H1 (cell line): ENCODE results near the gene TEN1. TPM values are rescaled to one million over a fixed set of nuclear protein-coding genes. Genes with fewer than 3 reads are reported as not detected.

Experiments used
- CTCF ChIA-PET: fragments of 300-600 bp; sonication (Branson Sonifier 250); formaldehyde crosslinking; loops from one replicate; lab custom pipeline; 2021; ENCODE audit not compliant: partially characterized antibody; lab: Charles Lee
- POLR2A ChIA-PET: fragments of 300-600 bp; sonication (Branson Sonifier 250); formaldehyde crosslinking; loops from one replicate; lab custom pipeline; 2021; ENCODE audit warnings: inconsistent platforms; ENCODE audit not compliant: partially characterized antibody; lab: Charles Lee
- DNase-seq, 2 experiments: peaks; one replicate each; pipeline versions ENCODE4 v3.0.0 to v3.0.0-alpha.2; 2010 to 2022; ENCODE audit warnings: low spot score in 2 of 2, low read depth in 1 of 2, mixed read lengths in 1 of 2
- FAIRE-seq: peaks from 2 replicates; lab custom pipeline; 2011; peaks lifted over from hg19 to GRCh38; lab: Jason Lieb, UNC
- H2AFZ ChIP-seq: 2 replicates; pipeline ENCODE4 v1.8.1; 2012; ENCODE audit warnings: low read length, inconsistent platforms
- H2AK5ac ChIP-seq: 2 replicates; pipeline ENCODE4 v1.6.1; 2013; ENCODE audit warnings: low read depth, low read length
- H2BK120ac ChIP-seq: replicated peaks from 2 replicates; pipeline ENCODE3; 2013; ENCODE audit warnings: low read depth, low read length, inconsistent platforms
- H2BK12ac ChIP-seq: 2 replicates; pipeline ENCODE4 v1.6.1; 2013; ENCODE audit warnings: low read depth, low read length
- H2BK15ac ChIP-seq: 2 replicates; pipeline ENCODE4 v1.6.1; 2013; ENCODE audit warnings: low read length
- H2BK20ac ChIP-seq: 2 replicates; pipeline ENCODE4 v1.6.1; 2013; ENCODE audit warnings: low read length
- H2BK5ac ChIP-seq: 2 replicates; pipeline ENCODE4 v1.6.1; 2013; ENCODE audit warnings: low read depth, low read length
- H3K14ac ChIP-seq: 2 replicates; pipeline ENCODE4 v1.6.1; 2013; ENCODE audit warnings: inconsistent platforms; ENCODE audit not compliant: insufficient read length
- H3K18ac ChIP-seq: 2 replicates; pipeline ENCODE4 v1.6.1; 2013; ENCODE audit warnings: low read length; ENCODE audit errors: extremely low read depth
- H3K23ac ChIP-seq: 2 replicates; pipeline ENCODE4 v1.6.1; 2013; ENCODE audit warnings: inconsistent platforms; ENCODE audit not compliant: insufficient read length
- H3K23me2 ChIP-seq: 2 replicates; pipeline ENCODE4 v1.6.1; 2013; ENCODE audit warnings: low read depth, low read length
- H3K27ac ChIP-seq: 2 replicates; pipeline ENCODE4 v1.6.1; 2011; ENCODE audit warnings: low read depth, low read length, inconsistent platforms
- H3K27me3 ChIP-seq, 4 experiments: replicated peaks in 1 of 4; 1 replicate in 1 of 4; 2 replicates in 3 of 4; pipeline versions ENCODE4 v1.6.1 to v1.8.1; 2011 to 2013; ENCODE audit warnings: low read length in 3 of 4, mild to moderate bottlenecking in 3 of 4, inconsistent platforms in 2 of 4, mixed read lengths in 2 of 4, moderate library complexity in 1 of 4; ENCODE audit not compliant: control insufficient read depth in 3 of 4, insufficient read depth in 3 of 4; ENCODE audit errors: extremely low read depth in 1 of 4
- H3K36me3 ChIP-seq, 4 experiments: 2 replicates each; pipeline versions ENCODE4 v1.6.1 to v1.8.1; 2011 to 2013; ENCODE audit warnings: mild to moderate bottlenecking in 4 of 4, low read length in 3 of 4, moderate library complexity in 2 of 4, control low read depth in 1 of 4, inconsistent platforms in 1 of 4; ENCODE audit not compliant: insufficient read depth in 4 of 4, control insufficient read depth in 2 of 4
- H3K4ac ChIP-seq: replicated peaks from 2 replicates; pipeline ENCODE3; 2013; ENCODE audit warnings: low read length, low read depth, mixed read lengths, inconsistent platforms; ENCODE audit not compliant: insufficient read length
- H3K4me1 ChIP-seq, 4 experiments: replicated peaks in 1 of 4; 1 replicate in 1 of 4; 2 replicates in 3 of 4; pipeline versions ENCODE4 v1.6.1 to v1.8.1; 2011 to 2013; ENCODE audit warnings: low read length in 3 of 4, inconsistent platforms in 2 of 4, mixed read lengths in 1 of 4; ENCODE audit not compliant: insufficient read depth in 4 of 4, control insufficient read depth in 3 of 4
- H3K4me2 ChIP-seq, 2 experiments: 2 replicates each; pipeline versions ENCODE4 v1.6.1 to v1.8.1; 2011 to 2013; ENCODE audit warnings: low read depth in 2 of 2, low read length in 2 of 2, control low read depth in 1 of 2, inconsistent platforms in 1 of 2, mild to moderate bottlenecking in 1 of 2; ENCODE audit not compliant: insufficient read depth in 1 of 2
- H3K4me3 ChIP-seq, 4 experiments: fragments of 200-600, 300-600 bp in 1 of 4; sonication (generic), shearing (Covaris generic), sonication (Bioruptor Twin) in 1 of 4; 2 replicates each; pipeline versions ENCODE4 v1.5.1 to v1.8.1; 2011 to 2016; ENCODE audit warnings: low read length in 4 of 4, low read depth in 3 of 4, control low read depth in 2 of 4, inconsistent platforms in 2 of 4, mild to moderate bottlenecking in 2 of 4, mixed read lengths in 1 of 4, moderate library complexity in 1 of 4; ENCODE audit not compliant: insufficient read depth in 2 of 4; ENCODE audit errors: extremely low read depth in 1 of 4
- H3K56ac ChIP-seq: replicated peaks from 2 replicates; pipeline ENCODE3; 2013; ENCODE audit warnings: low read depth, mild to moderate bottlenecking, mixed read lengths, low read length, inconsistent platforms; ENCODE audit not compliant: insufficient read length
- H3K79me1 ChIP-seq: 2 replicates; pipeline ENCODE4 v1.6.1; 2013; ENCODE audit warnings: low read depth, low read length, control low read depth
- H3K79me2 ChIP-seq, 2 experiments: 2 replicates each; pipeline versions ENCODE4 v1.6.1 to v1.8.1; 2012 to 2013; ENCODE audit warnings: low read length in 2 of 2, mild to moderate bottlenecking in 2 of 2, inconsistent platforms in 1 of 2; ENCODE audit not compliant: insufficient read depth in 2 of 2, control insufficient read depth in 1 of 2
- H3K9ac ChIP-seq, 4 experiments: replicated peaks in 1 of 4; 1 replicate in 1 of 4; 2 replicates in 3 of 4; pipeline versions ENCODE4 v1.6.1 to v1.8.1; 2011 to 2013; ENCODE audit warnings: low read depth in 3 of 4, low read length in 3 of 4, control low read depth in 2 of 4, mild to moderate bottlenecking in 2 of 4, moderate library complexity in 2 of 4, inconsistent platforms in 1 of 4; ENCODE audit errors: extremely low read depth in 1 of 4
- H3K9me3 ChIP-seq, 2 experiments: 2 replicates each; pipeline versions ENCODE4 v1.6.1 to v1.8.1; 2012 to 2013; ENCODE audit warnings: mild to moderate bottlenecking in 2 of 2, moderate library complexity in 2 of 2, control low read depth in 1 of 2, inconsistent platforms in 1 of 2, low read depth in 1 of 2, low read length in 1 of 2, mixed read lengths in 1 of 2; ENCODE audit not compliant: insufficient read depth in 2 of 2
- H4K20me1 ChIP-seq, 2 experiments: replicated peaks in 1 of 2; 2 replicates each; pipeline versions ENCODE3 to v1.8.1; 2011 to 2013; ENCODE audit warnings: inconsistent platforms in 2 of 2, low read length in 2 of 2, mild to moderate bottlenecking in 1 of 2; ENCODE audit not compliant: insufficient read depth in 2 of 2, control insufficient read depth in 1 of 2
- H4K5ac ChIP-seq: 2 replicates; pipeline ENCODE4 v1.6.1; 2013; ENCODE audit warnings: low read length, low read depth, mixed read lengths, inconsistent platforms; ENCODE audit not compliant: insufficient read length
- H4K8ac ChIP-seq: 2 replicates; pipeline ENCODE4 v1.8.0; 2013; ENCODE audit warnings: mild to moderate bottlenecking, moderate library complexity, low read length, inconsistent platforms; ENCODE audit not compliant: insufficient read depth; ENCODE audit errors: extremely low read depth
- H4K91ac ChIP-seq: replicated peaks from 2 replicates; pipeline ENCODE3; 2013; ENCODE audit warnings: low read length, mixed read lengths, inconsistent platforms; ENCODE audit not compliant: insufficient read length
- EZH2 ChIP-seq: fragments of 200-600 bp; sonication (generic); IDR thresholded peaks from 2 replicates; pipeline ENCODE4 v1.7.1; 2012; ENCODE audit warnings: low read depth, mild to moderate bottlenecking, moderate library complexity, low read length, inconsistent platforms; ENCODE audit not compliant: severe bottlenecking
- GTF2F1 ChIP-seq: IDR thresholded peaks from 2 replicates; pipeline ENCODE4 v1.6.1; 2012; ENCODE audit warnings: low read depth, low read length, improper control_type of control experiment, borderline replicate concordance
- JUN ChIP-seq: IDR thresholded peaks from 2 replicates; pipeline ENCODE4 v1.6.1; 2011; ENCODE audit warnings: low read depth, mild to moderate bottlenecking, improper control_type of control experiment, low read length
- JUND ChIP-seq: IDR thresholded peaks from 2 replicates; pipeline ENCODE4 v1.6.1; 2011; ENCODE audit warnings: mild to moderate bottlenecking, improper control_type of control experiment, low read length
- NANOG ChIP-seq: IDR thresholded peaks from 2 replicates; pipeline ENCODE4 v1.6.1; 2011; ENCODE audit warnings: low read length, low read depth, mild to moderate bottlenecking, inconsistent platforms; ENCODE audit not compliant: insufficient read depth, poor library complexity, severe bottlenecking
- RAD21 ChIP-seq, 2 experiments: IDR thresholded peaks in 1 of 2; conservative IDR thresholded peaks in 1 of 2; 2 replicates each; pipeline ENCODE4 v1.6.1; 2011; ENCODE audit warnings: low read depth in 2 of 2, low read length in 2 of 2, improper control_type of control experiment in 1 of 2, inconsistent platforms in 1 of 2, mild to moderate bottlenecking in 1 of 2, moderate library complexity in 1 of 2
- RFX5 ChIP-seq: IDR thresholded peaks from 2 replicates; pipeline ENCODE4 v1.6.1; 2011; ENCODE audit warnings: low read depth, low read length, improper control_type of control experiment, borderline replicate concordance
- SAP30 ChIP-seq: fragments of 300-600 bp; sonication (generic); IDR thresholded peaks from 2 replicates; pipeline ENCODE4 v1.7.1; 2012; ENCODE audit warnings: low read length, moderate library complexity, mild to moderate bottlenecking, inconsistent platforms; ENCODE audit not compliant: insufficient read depth, insufficient replicate concordance
- SP2 ChIP-seq: IDR thresholded peaks from 2 replicates; pipeline ENCODE4 v1.6.1; 2012; ENCODE audit warnings: mild to moderate bottlenecking, low read length, inconsistent platforms
- SUZ12 ChIP-seq: fragments of 200-600 bp; sonication (generic); IDR thresholded peaks from 2 replicates; pipeline ENCODE4 v1.6.1; 2012; ENCODE audit warnings: mild to moderate bottlenecking, inconsistent platforms, low read length, moderate library complexity, mixed read lengths
- ZNF274 ChIP-seq: IDR thresholded peaks from 2 replicates; pipeline ENCODE4 v1.7.0; 2012; ENCODE audit warnings: low read length, borderline replicate concordance; ENCODE audit errors: extremely low read depth
- WGBS, 2 experiments: shearing (Covaris generic) in 1 of 2; methylation state at CpG; one replicate each; pipeline versions ENCODE4 v1.1.6 to v1.1.7; 2013 to 2015; ENCODE audit warnings: low lambda C conversion rate in 2 of 2, mixed read lengths in 2 of 2, inconsistent platforms in 1 of 2, low coverage in 1 of 2, missing lambda C conversion rate in 1 of 2; ENCODE audit not compliant: insufficient replicate concordance in 2 of 2, insufficient coverage in 1 of 2, insufficient read length in 1 of 2; ENCODE audit errors: extremely low coverage in 1 of 2, missing lambda C conversion rate in 1 of 2; 5-methylcytosine and 5-hydroxymethylcytosine counted together
- polyA plus RNA-seq, 7 experiments: library from polyadenylated mRNA; depleted of rRNA in 3 of 7; stranded (reverse) in 5 of 7; unstranded in 2 of 7; fragments of >200 nt in 5 of 7; fragments of 200-250 nt in 2 of 7; gene quantifications; 1 replicate in 5 of 7; 2 replicates in 1 of 7; 4 replicates in 1 of 7; pipeline versions ENCODE4 v1.2.1 to v1.2.3, GENCODE V29; 2011 to 2013; ENCODE audit warnings: missing spikeins in 2 of 7, mixed read lengths in 2 of 7
- total RNA-seq: library from RNA; stranded (reverse); fragmentation: NEBNext Ultra II Directional; extraction: Animal tissue kit (Norgen Biotek cat#: 25700); gene quantifications from 2 replicates; pipeline ENCODE4 v1.2.1, GENCODE V29; 2021

Gene TEN1
- total and polyA plus RNA-seq, 2 of the 8 experiments (the other 6 are each of a cell fraction or from before 2014, with no cell fraction given) = 15.9 to 18.7 TPM

DNA sequence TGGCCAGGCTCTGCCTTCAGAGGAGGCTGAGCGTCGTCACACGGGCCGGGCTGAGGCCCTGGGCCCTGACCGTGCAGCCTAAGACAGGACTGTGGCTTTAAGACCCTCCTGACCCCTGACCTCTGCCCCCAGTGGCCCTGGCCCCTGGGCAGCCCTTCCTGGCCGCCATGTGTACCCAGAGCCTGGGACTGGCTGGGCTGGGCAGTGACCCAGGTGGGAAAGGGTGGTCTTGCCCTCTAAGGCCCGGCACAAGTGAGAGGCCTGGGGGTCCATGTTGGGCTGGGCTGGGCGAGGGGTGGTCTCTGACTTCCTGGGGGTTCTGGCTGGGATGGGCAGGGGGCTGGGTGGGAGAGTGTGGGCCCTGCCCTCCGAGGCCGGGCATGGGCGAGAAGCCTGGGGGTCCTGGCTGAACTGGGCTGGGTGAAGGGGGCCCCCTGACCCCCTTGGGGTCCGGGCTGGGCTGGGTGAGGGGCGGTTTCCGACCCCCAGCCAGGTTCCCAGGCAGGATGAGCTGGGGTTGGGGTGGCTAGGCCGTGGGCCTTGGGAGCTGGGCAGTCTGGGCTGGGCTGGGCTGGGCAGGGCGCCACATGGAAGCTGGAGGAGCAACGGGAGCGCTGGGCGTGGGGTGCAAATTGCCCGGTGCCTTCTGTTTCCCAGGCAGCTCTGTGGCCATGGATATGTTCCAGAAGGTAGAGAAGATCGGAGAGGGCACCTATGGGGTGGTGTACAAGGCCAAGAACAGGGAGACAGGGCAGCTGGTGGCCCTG is 21.9 kb downstream of the TEN1 start, which contains the start of gene CDK3:
TSS of gene CDK3 (plus strand) at position 101 of the 767 bp plus-strand sequence. CDS start at position 672, 571 bp downstream.
- Histone ChIP-seq H3K79me1 (no peaks in the 10 kb centered on the region), H3K27me3 (no peaks in the 10 kb centered on the region), H2AFZ (no peak within 1 kb of the TSS), H3K79me2 (no peaks in the 10 kb centered on the region), H2BK5ac (peak within 1 kb of the TSS; percentile 80), H3K4ac (peak within 1 kb of the TSS; percentile 91), H3K36me3 (no peaks in the 10 kb centered on the region; a peak in 2 of 8 replicates), H3K27ac (no peak within 1 kb of the TSS), H2BK20ac (0 out of 2 replicates have a peak within 1 kb of the TSS, but pooled peaks have one; percentile 23), H2BK120ac (no peak within 1 kb of the TSS), H2BK15ac (0 out of 2 replicates have a peak within 1 kb of the TSS, but pooled peaks have one; percentile 72), H4K20me1 (no peaks in the 10 kb centered on the region), H4K91ac (peak within 1 kb of the TSS; percentile 63), H2AK5ac (peak within 1 kb of the TSS; percentile 18; the same call in 1 of the 2 replicates), H3K4me2 (no peak within 1 kb of the TSS), H3K23me2 (no peaks in the 10 kb centered on the region), H2BK12ac (peak within 1 kb of the TSS; percentile 60; the same call in 1 of the 2 replicates), H3K14ac (no peak within 1 kb of the TSS), H3K18ac (peak within 1 kb of the TSS; percentile 25), H4K8ac (peak within 1 kb of the TSS; percentile 95), H3K23ac (no peak within 1 kb of the TSS), H3K9me3 (no peaks in the 10 kb centered on the region), H4K5ac (peak within 1 kb of the TSS; percentile 71), H3K4me1 (no peaks in the 10 kb centered on the region; a peak in 3 of 7 replicates), H3K56ac (no peak within 1 kb of the TSS), H3K4me3 (no peak within 1 kb of the TSS), H3K9ac (no peak within 1 kb of the TSS)
- ChIA-PET CTCF (interaction anchor here (0.6 to 32.0 kb wide), 29 partner anchors 11 to 406 kb away, joined by 3 to 885 read pairs (median 4); partner anchors contain the start of genes EVPL, GALR2, MRPL38 and TRIM47), POLR2A (interaction anchor here (0.7 to 1.5 kb wide), 8 partner anchors 17 to 110 kb away, joined by 3 to 6 read pairs (median 4); partner anchors contain the start of genes FBF1, MRPL38 and TRIM65)
- no peak for FAIRE-seq
- DNase-seq = no peak
- 89% methylated on average over 16 of the region's 21 CpGs; no CpG with 5 or more reads in 1 of the 2 experiments for WGBS, 2 experiments
- TF ChIP-seq SUZ12 = no peak
- no peak for TF ChIP-seq JUN
- no peak for TF ChIP-seq RFX5
- no peak for TF ChIP-seq EZH2
- no peak for TF ChIP-seq SP2
- TF ChIP-seq ZNF274 = no peak
- TF ChIP-seq NANOG = no peak
- no peak for TF ChIP-seq RAD21 (IDR thresholded peaks at IDR 0.05 in 1 of 2, conservative IDR thresholded peaks at IDR 0.05 in 1 of 2; ENCODE audit: low read depth in 2 of 2, low read length in 2 of 2)
- no peak for TF ChIP-seq SAP30
- no peak for TF ChIP-seq JUND
- TF ChIP-seq GTF2F1 = no peak
